ENCODE results near the gene MT1H.

The MT1H gene

GRCh38 chr16:56684256-56684925 is 14.8 kb downstream of the MT1H start:
- no peak for DNase-seq (ENCODE audit: low read depth in 2 of 2, low spot score in 1 of 2)

GRCh38 chr16:56684926-56685590 is 15.4 kb downstream of the MT1H start:
- no peak for DNase-seq (ENCODE audit: low read depth in 2 of 2, low spot score in 1 of 2)

- no peak for DNase-seq (ENCODE audit: low read depth in 2 of 2, low spot score in 1 of 2)
These were observed 17.1 kb downstream of the MT1H start for GRCh38 chr16:56686758-56687157.

- DNase-seq (ENCODE audit: low read depth in 2 of 2, low spot score in 1 of 2), result no peak
These were observed 19.1 kb downstream of the MT1H start for GRCh38 chr16:56688762-56689161.

- no peak for DNase-seq (ENCODE audit: low read depth in 2 of 2, low spot score in 1 of 2)
These were observed 19.6 kb downstream of the MT1H start for GRCh38 chr16:56689171-56689570.

- DNase-seq (ENCODE audit: low read depth in 2 of 2, low spot score in 1 of 2), result no peak
These were observed 21.0 kb downstream of the MT1H start for GRCh38 chr16:56690420-56691122.

- no peak for DNase-seq (ENCODE audit: low read depth in 2 of 2, low spot score in 1 of 2)
These were observed 22.3 kb downstream of the MT1H start for GRCh38 chr16:56691885-56692284.

GRCh38 chr16:56695246-56695645 is 25.6 kb downstream of the MT1H start:
- DNase-seq (ENCODE audit: low read depth in 2 of 2, low spot score in 1 of 2), result no peak

- DNase-seq (ENCODE audit: low read depth in 2 of 2, low spot score in 1 of 2), result no peak
These were observed 28.0 kb downstream of the MT1H start for GRCh38 chr16:56697456-56698155.

- DNase-seq (ENCODE audit: low read depth in 2 of 2, low spot score in 1 of 2), result no peak
These were observed 30.6 kb downstream of the MT1H start for GRCh38 chr16:56700195-56700594.

- DNase-seq (ENCODE audit: low read depth in 2 of 2, low spot score in 1 of 2), result no peak
These were observed 31.0 kb downstream of the MT1H start for GRCh38 chr16:56700631-56701030.

GRCh38 chr16:56701534-56701933 is 31.9 kb downstream of the MT1H start:
- no peak for DNase-seq (ENCODE audit: low read depth in 2 of 2, low spot score in 1 of 2)

- DNase-seq (ENCODE audit: low read depth in 2 of 2, low spot score in 1 of 2), result no peak
These were observed 33.2 kb downstream of the MT1H start for GRCh38 chr16:56702836-56703235.

GRCh38 chr16:56708525-56709442 is 39.2 kb downstream of the MT1H start:
- DNase-seq (ENCODE audit: low read depth in 2 of 2, low spot score in 1 of 2), result no peak

GRCh38 chr16:56709443-56710040 is 39.9 kb downstream of the MT1H start:
- DNase-seq (ENCODE audit: low read depth in 2 of 2, low spot score in 1 of 2), result no peak

GRCh38 chr16:56710181-56710737 is 40.6 kb downstream of the MT1H start:
- no peak for DNase-seq (ENCODE audit: low read depth in 2 of 2, low spot score in 1 of 2)

GRCh38 chr16:56711862-56712261 is 42.2 kb downstream of the MT1H start:
- DNase-seq (ENCODE audit: low read depth in 2 of 2, low spot score in 1 of 2), result no peak

GRCh38 chr16:56713794-56714193 is 44.2 kb downstream of the MT1H start:
- no peak for DNase-seq (ENCODE audit: low read depth in 2 of 2, low spot score in 1 of 2)

GRCh38 chr16:56715126-56715525 is 45.5 kb downstream of the MT1H start:
- DNase-seq (ENCODE audit: low read depth in 2 of 2, low spot score in 1 of 2), result no peak

GRCh38 chr16:56716761-56717160 is 47.1 kb downstream of the MT1H start:
- no peak for DNase-seq (ENCODE audit: low read depth in 2 of 2, low spot score in 1 of 2)
